NCI-H2196 treated with DMSO at 0.1 percent for 48 hours (cell line): Measurements from ENCODE around the gene TAAR9.
A peak's percentile ranks its signal among the peaks of the same experiment; 100 is the strongest.

Experiments used
- DNase-seq: peaks from one replicate; lab custom pipeline; 2025; ENCODE audit not compliant: unreplicated experiment; lab: John Stamatoyannopoulos, UW

TAAR9 gene

GRCh38 chr6:132537977-132538376 lies at the start of gene TAAR9:
Gene TAAR9 (plus strand): TSS chr6:132538277. CDS start chr6:132538290, 13 bp downstream.
- no peak for DNase-seq

GRCh38 chr6:132489376-132489775 lies 48.7 kb upstream of the TAAR9 start:
- no peak for DNase-seq

GRCh38 chr6:132490024-132490423 lies 48.1 kb upstream of the TAAR9 start:
- no peak for DNase-seq

- DNase-seq: no peak
These were observed 47.4 kb upstream of the TAAR9 start for GRCh38 chr6:132490478-132491204.

GRCh38 chr6:132491303-132491702 lies 46.8 kb upstream of the TAAR9 start:
- no peak for DNase-seq

GRCh38 chr6:132491881-132492280 lies 46.2 kb upstream of the TAAR9 start:
- no peak for DNase-seq

GRCh38 chr6:132494954-132495353 lies 43.1 kb upstream of the TAAR9 start:
- no peak for DNase-seq

- DNase-seq: no peak
These were observed 42.4 kb upstream of the TAAR9 start for GRCh38 chr6:132495604-132496079.

GRCh38 chr6:132496519-132497180 lies 41.4 kb upstream of the TAAR9 start:
- DNase-seq: no peak

GRCh38 chr6:132498638-132499037 lies 39.4 kb upstream of the TAAR9 start:
- no peak for DNase-seq

GRCh38 chr6:132499757-132500156 lies 38.3 kb upstream of the TAAR9 start:
- DNase-seq: no peak

GRCh38 chr6:132504757-132505156 lies 33.3 kb upstream of the TAAR9 start:
- DNase-seq: no peak

- DNase-seq: no peak
These were observed 32.9 kb upstream of the TAAR9 start for GRCh38 chr6:132505158-132505557.

GRCh38 chr6:132506461-132506860 lies 31.6 kb upstream of the TAAR9 start:
- no peak for DNase-seq

GRCh38 chr6:132506869-132507808 lies 30.9 kb upstream of the TAAR9 start:
- DNase-seq: no peak

GRCh38 chr6:132511210-132511830 lies 26.8 kb upstream of the TAAR9 start:
- DNase-seq: no peak

- DNase-seq: no peak
These were observed 26.3 kb upstream of the TAAR9 start for GRCh38 chr6:132511831-132512220.

- no peak for DNase-seq
These were observed 25.8 kb upstream of the TAAR9 start for GRCh38 chr6:132512342-132512637.

GRCh38 chr6:132512638-132513632 lies 25.1 kb upstream of the TAAR9 start, which contains the start of gene STX7:
Gene STX7 (minus strand): TSS chr6:132513116. CDS start chr6:132503530, 9,586 bp downstream.
- peak; percentile 62 for DNase-seq
